ENCODE data around the gene RND3.

Gene RND3

DNA sequence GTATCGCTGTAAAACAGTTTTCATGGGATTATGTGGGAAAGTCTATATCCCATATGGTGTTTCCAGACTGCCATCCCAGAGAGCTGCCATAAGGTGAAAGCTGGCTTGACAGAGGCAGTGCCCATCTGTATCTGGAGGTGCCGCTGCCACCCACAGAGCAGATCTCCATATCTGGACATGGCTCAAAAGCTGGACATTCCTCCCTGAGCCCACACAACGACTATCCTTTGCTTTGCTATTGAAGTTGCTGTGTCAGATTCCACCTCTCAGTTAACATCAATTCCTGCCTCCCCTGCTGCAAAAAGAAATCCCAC is 55.2 kb downstream of the RND3 start:
- no peak for DNase-seq

GRCh38 chr2:150431561-150432311 is 55.7 kb downstream of the RND3 start:
- no peak for DNase-seq

GRCh38 chr2:150429384-150429961 is 58.0 kb downstream of the RND3 start:
- no peak for DNase-seq

- DNase-seq: no peak
Observed at GRCh38 chr2:150428641-150429040, 58.8 kb downstream of the RND3 start.

DNA sequence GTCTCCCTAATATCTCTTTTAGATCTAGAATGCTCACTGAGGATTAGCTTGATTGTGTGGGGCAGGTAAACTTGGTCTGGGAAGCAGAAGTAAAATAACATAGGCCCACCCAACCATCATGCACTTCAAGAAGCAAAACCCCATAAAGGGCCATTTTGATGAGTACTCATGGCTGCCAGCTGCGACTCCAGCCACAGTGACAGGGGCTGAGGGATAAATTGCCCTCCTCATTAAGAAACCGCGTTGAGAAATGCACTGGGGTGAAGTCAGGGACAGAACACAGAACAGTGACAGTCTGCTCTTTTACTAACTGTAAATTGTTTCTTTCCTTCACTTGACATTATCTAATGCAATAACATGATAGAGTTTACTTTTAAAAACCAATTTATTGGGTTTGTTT is 60.2 kb downstream of the RND3 start:
- DNase-seq: no peak

- DNase-seq: no peak
Observed at GRCh38 chr2:150426724-150427123, 60.7 kb downstream of the RND3 start.

GRCh38 chr2:150426315-150426714 is 61.2 kb downstream of the RND3 start:
- DNase-seq: no peak

- no peak for DNase-seq
Observed at GRCh38 chr2:150425121-150425955, 62.1 kb downstream of the RND3 start.

- no peak for DNase-seq
Observed at GRCh38 chr2:150424406-150424805, 63.1 kb downstream of the RND3 start.

GRCh38 chr2:150421126-150421651 is 66.3 kb downstream of the RND3 start:
- DNase-seq: no peak

GRCh38 chr2:150418916-150419315 is 68.6 kb downstream of the RND3 start:
- DNase-seq: no peak

Measured in NK-92 treated with Interleukin-12 subunit alpha and Interleukin-12 subunit beta, amount 100 ng/mL, for 24 hours (cell line).